RWPE2 (cell line): ENCODE measurements around the gene ANO1.
A peak's percentile ranks its signal among the peaks of the same experiment; 100 is the strongest.

Source experiments
- ATAC-seq: fragments of 200-7000 bp; cut with Tn5 transposase; 3 replicates; pipeline ENCODE4 v1.9.1; 2021; ENCODE audit warnings: low read depth
- DNase-seq: peaks from one replicate; pipeline ENCODE4 v3.0.0-alpha.2; 2020; ENCODE audit warnings: low spot score
- H3K27ac ChIP-seq: fragments of 450-650 bp; 2 replicates; pipeline ENCODE4 v1.5.1; 2017; ENCODE audit warnings: mild to moderate bottlenecking; ENCODE audit not compliant: poor library complexity, severe bottlenecking
- H3K27me3 ChIP-seq: fragments of 250-450 bp; sonication (Bioruptor Pico); 2 replicates; pipeline ENCODE4 v1.5.1; 2021; ENCODE audit warnings: mild to moderate bottlenecking, moderate library complexity; ENCODE audit not compliant: insufficient read depth, poor library complexity, severe bottlenecking
- H3K36me3 ChIP-seq: fragments of 250-450 bp; sonication (Bioruptor Pico); 2 replicates; pipeline ENCODE4 v1.5.1; 2020; ENCODE audit warnings: low read depth, mild to moderate bottlenecking, moderate library complexity
- H3K4me1 ChIP-seq: fragments of 250-450 bp; sonication (Bioruptor Pico); 2 replicates; pipeline ENCODE4 v1.5.1; 2021; ENCODE audit warnings: mild to moderate bottlenecking, moderate library complexity; ENCODE audit not compliant: insufficient read depth, poor library complexity, severe bottlenecking
- H3K4me3 ChIP-seq: fragments of 250-450 bp; sonication (Bioruptor Pico); 2 replicates; pipeline ENCODE4 v1.5.1; 2021; ENCODE audit warnings: mild to moderate bottlenecking, moderate library complexity; ENCODE audit not compliant: severe bottlenecking
- H3K9me3 ChIP-seq: fragments of 250-450 bp; sonication (Bioruptor Pico); 2 replicates; pipeline ENCODE4 v1.5.1; 2021; ENCODE audit warnings: mild to moderate bottlenecking, moderate library complexity; ENCODE audit not compliant: severe bottlenecking
- TF ChIP-seq, protein P1 (sequence below): fragments of 450-650 bp; IDR thresholded peaks from one replicate; pipeline ENCODE4 v1.5.1; 2017; ENCODE audit warnings: mild to moderate bottlenecking, moderate library complexity; ENCODE audit not compliant: poor library complexity, severe bottlenecking

Gene ANO1

GRCh38 chr11:70201882-70202861 lies 124.1 kb downstream of the ANO1 start:
- no peak for ATAC-seq
- peak overlapping the region; percentile 84 for H3K4me3 ChIP-seq
- H3K27ac ChIP-seq, result peak overlapping the region; percentile 95
- TF ChIP-seq, protein P1, sequence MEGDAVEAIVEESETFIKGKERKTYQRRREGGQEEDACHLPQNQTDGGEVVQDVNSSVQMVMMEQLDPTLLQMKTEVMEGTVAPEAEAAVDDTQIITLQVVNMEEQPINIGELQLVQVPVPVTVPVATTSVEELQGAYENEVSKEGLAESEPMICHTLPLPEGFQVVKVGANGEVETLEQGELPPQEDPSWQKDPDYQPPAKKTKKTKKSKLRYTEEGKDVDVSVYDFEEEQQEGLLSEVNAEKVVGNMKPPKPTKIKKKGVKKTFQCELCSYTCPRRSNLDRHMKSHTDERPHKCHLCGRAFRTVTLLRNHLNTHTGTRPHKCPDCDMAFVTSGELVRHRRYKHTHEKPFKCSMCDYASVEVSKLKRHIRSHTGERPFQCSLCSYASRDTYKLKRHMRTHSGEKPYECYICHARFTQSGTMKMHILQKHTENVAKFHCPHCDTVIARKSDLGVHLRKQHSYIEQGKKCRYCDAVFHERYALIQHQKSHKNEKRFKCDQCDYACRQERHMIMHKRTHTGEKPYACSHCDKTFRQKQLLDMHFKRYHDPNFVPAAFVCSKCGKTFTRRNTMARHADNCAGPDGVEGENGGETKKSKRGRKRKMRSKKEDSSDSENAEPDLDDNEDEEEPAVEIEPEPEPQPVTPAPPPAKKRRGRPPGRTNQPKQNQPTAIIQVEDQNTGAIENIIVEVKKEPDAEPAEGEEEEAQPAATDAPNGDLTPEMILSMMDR, result no peak
- no peaks in the 10 kb centered on the region for H3K9me3 ChIP-seq
- DNase-seq, result peak; percentile 0
- H3K4me1 ChIP-seq, result peaks cover 7% of the 10 kb centered on the region
- peaks cover 30% of the 10 kb centered on the region for H3K36me3 ChIP-seq
- no peaks in the 10 kb centered on the region for H3K27me3 ChIP-seq

DNA sequence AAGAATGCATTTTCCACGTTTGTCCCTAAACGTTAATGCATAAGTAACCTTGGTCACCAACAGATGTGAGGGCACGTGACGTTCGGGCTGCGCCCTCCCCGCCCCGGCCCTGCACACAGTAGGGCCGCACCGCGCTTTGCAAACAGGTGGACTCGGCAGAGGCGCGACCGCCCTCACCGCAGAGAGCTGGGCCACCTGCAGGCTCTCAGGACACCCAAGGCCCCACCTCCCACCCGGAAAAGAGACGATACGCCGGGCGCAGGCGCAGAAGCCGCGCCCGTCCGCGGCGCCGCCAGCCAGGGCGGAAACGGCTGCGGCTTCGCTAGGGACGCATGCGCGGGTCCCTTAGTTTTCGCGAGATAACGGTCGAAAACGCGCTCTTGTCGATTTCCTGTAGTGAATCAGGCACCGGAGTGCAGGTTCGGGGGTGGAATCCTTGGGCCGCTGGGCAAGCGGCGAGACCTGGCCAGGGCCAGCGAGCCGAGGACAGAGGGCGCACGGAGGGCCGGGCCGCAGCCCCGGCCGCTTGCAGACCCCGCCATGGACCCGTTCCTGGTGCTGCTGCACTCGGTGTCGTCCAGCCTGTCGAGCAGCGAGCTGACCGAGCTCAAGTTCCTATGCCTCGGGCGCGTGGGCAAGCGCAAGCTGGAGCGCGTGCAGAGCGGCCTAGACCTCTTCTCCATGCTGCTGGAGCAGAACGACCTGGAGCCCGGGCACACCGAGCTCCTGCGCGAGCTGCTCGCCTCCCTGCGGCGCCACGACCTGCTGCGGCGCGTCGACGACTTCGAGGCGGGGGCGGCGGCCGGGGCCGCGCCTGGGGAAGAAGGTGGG lies 125.0 kb downstream of the ANO1 start, which contains the start of gene FADD:
TSS of gene FADD (plus strand) at position 377 of the 831 bp plus-strand sequence. CDS start at position 541, 164 bp downstream.
- peak within 1 kb of the TSS; percentile 95 for H3K27ac ChIP-seq

GRCh38 chr11:70203751-70204465 lies 125.8 kb downstream of the ANO1 start:
- ATAC-seq, result peak; percentile 60
- peaks cover 38% of the 10 kb centered on the region for H3K36me3 ChIP-seq

More for the DNA sequence above, 125.0 kb downstream of the ANO1 start, which contains the start of gene FADD:
- Histone ChIP-seq H3K4me3 (peak within 1 kb of the TSS; percentile 84), H3K9me3 (no peaks in the 10 kb centered on the region), H3K36me3 (peaks cover 32% of the 10 kb centered on the region), H3K4me1 (peaks cover 7% of the 10 kb centered on the region), H3K27me3 (no peaks in the 10 kb centered on the region)
- TF ChIP-seq, protein P1, result no peak
- peak; percentile 86 for DNase-seq
- peak; percentile 70 for ATAC-seq

GRCh38 chr11:70204466-70204799 lies 126.3 kb downstream of the ANO1 start:
- TF ChIP-seq, protein P1, result no peak
- Histone ChIP-seq H3K4me3 (peak overlapping the region; percentile 84), H3K9me3 (no peaks in the 10 kb centered on the region), H3K27ac (peak overlapping the region; percentile 95), H3K36me3 (peaks cover 43% of the 10 kb centered on the region), H3K27me3 (no peaks in the 10 kb centered on the region), H3K4me1 (peaks cover 7% of the 10 kb centered on the region)
- no peak for DNase-seq
- no peak; the same call in 2 of the 3 replicates for ATAC-seq

More at GRCh38 chr11:70203751-70204465, 125.8 kb downstream of the ANO1 start:
- H3K4me1 ChIP-seq, result peaks cover 7% of the 10 kb centered on the region
- H3K27me3 ChIP-seq, result no peaks in the 10 kb centered on the region
- H3K9me3 ChIP-seq, result no peaks in the 10 kb centered on the region
- no peak for DNase-seq
- TF ChIP-seq, protein P1, result no peak
- H3K4me3 ChIP-seq, result peak overlapping the region; percentile 84
- H3K27ac ChIP-seq, result peak overlapping the region; percentile 95
